NAMALWA (cell line): ENCODE data around the gene GTF3C1.
"Not testable (repeated sequence)": the region's sequence is repeated elsewhere in the genome, so short reads cannot be mapped to it uniquely, and the experiment has no call there.

ENCODE experiments used
- DNase-seq: peaks from one replicate; pipeline ENCODE4 v3.0.0-alpha.2; 2015; ENCODE audit warnings: low spot score

The GTF3C1 gene

GRCh38 chr16:27441998-27442397 lies 107.7 kb downstream of the GTF3C1 start:
- no peak for DNase-seq

GRCh38 chr16:27441276-27441675 lies 108.4 kb downstream of the GTF3C1 start:
- no peak for DNase-seq

- no peak for DNase-seq
Measured at GRCh38 chr16:27439271-27440018, 110.3 kb downstream of the GTF3C1 start.

GRCh38 chr16:27437946-27438345 lies 111.8 kb downstream of the GTF3C1 start:
- no peak for DNase-seq

GRCh38 chr16:27436921-27437650 lies 112.6 kb downstream of the GTF3C1 start:
- no peak for DNase-seq

- DNase-seq: no peak
Measured at GRCh38 chr16:27436065-27436464, 113.6 kb downstream of the GTF3C1 start.

- DNase-seq: not testable (repeated sequence)
Measured at GRCh38 chr16:27435146-27435545, 114.6 kb downstream of the GTF3C1 start.

GRCh38 chr16:27434141-27435051 lies 115.3 kb downstream of the GTF3C1 start:
- no peak for DNase-seq

- DNase-seq: no peak
Measured at GRCh38 chr16:27433636-27434035, 116.1 kb downstream of the GTF3C1 start.

- DNase-seq: not testable (repeated sequence)
Measured at GRCh38 chr16:27433191-27433590, 116.5 kb downstream of the GTF3C1 start.

GRCh38 chr16:27432558-27432957 lies 117.2 kb downstream of the GTF3C1 start:
- DNase-seq: no peak

GRCh38 chr16:27431773-27432532 lies 117.8 kb downstream of the GTF3C1 start:
- DNase-seq: no peak

- peak; percentile 52 for DNase-seq
Measured at GRCh38 chr16:27430923-27431484, 118.7 kb downstream of the GTF3C1 start.

- DNase-seq: no peak
Measured at GRCh38 chr16:27430512-27430911, 119.2 kb downstream of the GTF3C1 start.

- no peak for DNase-seq
Measured at GRCh38 chr16:27429981-27430441, 119.7 kb downstream of the GTF3C1 start.

- no peak for DNase-seq
Measured at GRCh38 chr16:27429330-27429871, 120.3 kb downstream of the GTF3C1 start.

- DNase-seq: peak; percentile 61
Measured at GRCh38 chr16:27428026-27428785, 121.5 kb downstream of the GTF3C1 start.

- DNase-seq: no peak
Measured at GRCh38 chr16:27427538-27427937, 122.2 kb downstream of the GTF3C1 start.

GRCh38 chr16:27426423-27427408 lies 123.0 kb downstream of the GTF3C1 start:
- peak; percentile 96 for DNase-seq
